ENCODE results near the gene ECT2. TPM values are rescaled to one million over a fixed set of nuclear protein-coding genes. Genes with fewer than 3 reads are reported as not detected.
"Not testable (repeated sequence)": the region's sequence is repeated elsewhere in the genome, so short reads cannot be mapped to it uniquely, and the experiment has no call there.

The ECT2 gene
- total RNA-seq, 2 donors from 2014 or later = 7.0 to 11.4 TPM

GRCh38 chr3:172722536-172723040 is 27.9 kb upstream of the ECT2 start:
- intact Hi-C loops (cut with DNase I); DNase-seq (ENCODE audit: low spot score): not testable (repeated sequence)

DNA sequence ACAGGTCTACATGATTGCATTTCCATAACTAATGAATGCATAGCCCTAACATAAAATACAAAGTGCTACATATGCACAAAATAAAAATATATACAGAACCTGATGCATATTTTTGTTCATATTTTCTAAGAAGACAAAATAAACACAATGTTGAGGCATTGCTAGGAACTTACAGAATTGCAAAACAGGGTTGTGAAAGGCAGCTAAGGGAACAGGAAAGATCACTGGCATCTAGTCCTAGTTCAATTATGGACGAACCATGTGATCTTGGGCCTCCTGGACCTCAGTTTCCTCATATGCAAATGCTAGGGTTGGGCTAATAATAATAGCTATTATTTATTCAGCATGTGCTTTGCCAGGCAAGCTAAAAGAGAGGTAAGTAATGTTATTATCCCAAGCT is 24.1 kb upstream of the ECT2 start:
- intact Hi-C loops (cut with DNase I) = no loop called here
- no peak for DNase-seq (ENCODE audit: low spot score)

GRCh38 chr3:172735014-172735413 is 15.5 kb upstream of the ECT2 start:
- no peak for DNase-seq (ENCODE audit: low spot score)
- intact Hi-C loops (cut with DNase I) = no loop called here

DNA sequence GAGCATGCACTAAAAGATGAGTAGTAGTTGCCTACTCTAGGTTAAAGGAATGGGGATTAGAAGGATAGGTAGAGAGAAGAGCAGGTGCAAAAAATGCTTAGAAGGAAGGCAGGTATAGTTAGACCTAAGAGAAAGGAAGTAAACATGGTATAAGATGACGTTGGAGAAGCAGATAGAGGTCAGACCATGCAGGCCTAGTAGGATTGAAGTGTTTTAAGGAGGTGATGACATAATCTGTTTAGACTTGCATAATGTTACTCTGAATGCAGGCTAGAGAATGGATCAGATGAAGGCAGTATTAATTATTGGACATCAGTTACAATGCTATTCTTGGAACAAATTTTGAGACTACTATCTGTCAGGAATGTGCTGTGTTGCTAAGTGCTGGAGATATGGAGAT is 11.1 kb upstream of the ECT2 start:
- DNase-seq (ENCODE audit: low spot score) = no peak
- intact Hi-C loops (cut with DNase I) = no loop called here

- intact Hi-C loops (cut with DNase I) = loop anchor here in 1 of 2 donors (10.0 kb wide), 1 partner anchor 72 kb away; no protein-coding TSS in a partner anchor
- DNase-seq (ENCODE audit: low spot score) = no peak
Observed at GRCh38 chr3:172746475-172746874, 4.1 kb upstream of the ECT2 start.

- no peak for DNase-seq (ENCODE audit: low spot score)
- intact Hi-C loops (cut with DNase I) = loop anchor here in 1 of 2 donors (10.0 kb wide), 1 partner anchor 75 kb away; no protein-coding TSS in a partner anchor
Observed at GRCh38 chr3:172749230-172749965, 1.1 kb upstream of the ECT2 start.

GRCh38 chr3:172750069-172750367 is 508 bp upstream of the ECT2 start:
- intact Hi-C loops (cut with DNase I) = no loop called here

GRCh38 chr3:172751175-172751704 is 714 bp downstream of the ECT2 start:
- no peak for DNase-seq (ENCODE audit: low spot score)
- intact Hi-C loops (cut with DNase I) = no loop called here

More at GRCh38 chr3:172750069-172750367, 508 bp upstream of the ECT2 start:
- no peak for DNase-seq (ENCODE audit: low spot score)

GRCh38 chr3:172752651-172753050 is 2.1 kb downstream of the ECT2 start:
- DNase-seq (ENCODE audit: low spot score) = no peak
- intact Hi-C loops (cut with DNase I) = no loop called here

- DNase-seq (ENCODE audit: low spot score) = no peak
- intact Hi-C loops (cut with DNase I) = no loop called here
Observed at GRCh38 chr3:172753125-172753524, 2.6 kb downstream of the ECT2 start.

- intact Hi-C loops (cut with DNase I); DNase-seq (ENCODE audit: low spot score): not testable (repeated sequence)
Observed at GRCh38 chr3:172760416-172760815, 9.9 kb downstream of the ECT2 start.

GRCh38 chr3:172766241-172766640 is 15.7 kb downstream of the ECT2 start:
- DNase-seq (ENCODE audit: low spot score) = no peak
- intact Hi-C loops (cut with DNase I) = no loop called here

- DNase-seq (ENCODE audit: low spot score) = no peak
- intact Hi-C loops (cut with DNase I) = no loop called here
Observed at GRCh38 chr3:172766718-172767405, 16.3 kb downstream of the ECT2 start.

GRCh38 chr3:172770382-172770781 is 19.9 kb downstream of the ECT2 start:
- no peak for DNase-seq (ENCODE audit: low spot score)
- intact Hi-C loops (cut with DNase I) = loop anchor here in 1 of 2 donors (5.0 kb wide), 1 partner anchor 1667 kb away; no protein-coding TSS in a partner anchor

- intact Hi-C loops (cut with DNase I) = loop anchor here in 1 of 2 donors (5.0 kb wide), 1 partner anchor 1666 kb away; no protein-coding TSS in a partner anchor
- DNase-seq (ENCODE audit: low spot score) = no peak
Observed at GRCh38 chr3:172771672-172772071, 21.1 kb downstream of the ECT2 start.

DNA sequence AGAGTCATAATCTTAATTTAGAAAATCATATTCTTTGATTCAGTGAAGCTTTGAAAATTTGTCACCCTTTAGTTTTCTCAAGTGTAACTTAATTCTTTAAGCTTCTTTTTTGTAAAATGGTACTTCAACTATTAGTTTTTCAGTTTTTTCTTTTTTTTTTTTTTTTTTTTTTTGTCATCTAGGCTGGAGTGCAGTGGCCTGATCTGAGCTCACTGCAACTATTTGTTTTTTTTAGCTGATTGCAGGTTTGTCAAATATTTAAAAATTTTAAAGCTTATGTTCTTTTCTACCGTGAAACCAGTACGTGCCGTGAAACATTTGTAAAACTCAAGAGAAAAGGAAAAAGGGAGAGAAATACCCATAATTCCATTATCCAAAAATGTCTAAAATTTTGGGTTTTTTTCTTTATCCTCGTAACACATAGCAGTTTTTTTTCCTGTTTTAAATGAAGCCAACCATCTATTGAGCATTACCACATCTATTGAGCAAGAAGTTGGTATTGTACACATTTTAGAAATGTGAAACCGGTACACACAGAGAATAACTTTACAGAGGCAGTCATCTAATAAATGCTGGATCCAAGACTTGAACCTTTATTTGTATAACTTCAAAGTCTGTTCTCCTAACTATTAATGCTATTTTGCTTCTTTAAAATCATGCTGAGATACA is 25.7 kb downstream of the ECT2 start:
- no peak for DNase-seq (ENCODE audit: low spot score)
- intact Hi-C loops (cut with DNase I) = no loop called here

GRCh38 chr3:172777901-172778300 is 27.4 kb downstream of the ECT2 start:
- DNase-seq (ENCODE audit: low spot score) = no peak

DNA sequence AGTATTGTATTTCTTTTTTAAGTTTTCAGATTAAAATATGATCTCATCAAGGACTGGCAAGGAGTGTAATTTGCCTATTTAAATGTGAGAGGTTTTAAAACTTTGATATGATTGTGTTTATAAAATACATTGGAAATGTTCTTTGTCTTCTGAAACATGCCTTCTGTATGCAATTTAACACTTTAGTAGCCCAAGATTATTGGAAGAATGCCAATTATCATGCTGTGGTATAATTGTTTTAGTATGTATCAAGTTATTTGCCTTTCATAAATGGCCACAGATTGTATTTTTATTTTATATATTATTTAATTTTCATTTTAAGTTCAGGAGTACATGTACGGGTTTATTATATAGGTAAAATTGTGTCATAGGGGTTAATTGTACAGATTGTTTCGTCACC is 31.7 kb downstream of the ECT2 start:
- intact Hi-C loops (cut with DNase I) = no loop called here
- no peak for DNase-seq (ENCODE audit: low spot score)

More at GRCh38 chr3:172777901-172778300, 27.4 kb downstream of the ECT2 start:
- intact Hi-C loops (cut with DNase I) = no loop called here

DNA sequence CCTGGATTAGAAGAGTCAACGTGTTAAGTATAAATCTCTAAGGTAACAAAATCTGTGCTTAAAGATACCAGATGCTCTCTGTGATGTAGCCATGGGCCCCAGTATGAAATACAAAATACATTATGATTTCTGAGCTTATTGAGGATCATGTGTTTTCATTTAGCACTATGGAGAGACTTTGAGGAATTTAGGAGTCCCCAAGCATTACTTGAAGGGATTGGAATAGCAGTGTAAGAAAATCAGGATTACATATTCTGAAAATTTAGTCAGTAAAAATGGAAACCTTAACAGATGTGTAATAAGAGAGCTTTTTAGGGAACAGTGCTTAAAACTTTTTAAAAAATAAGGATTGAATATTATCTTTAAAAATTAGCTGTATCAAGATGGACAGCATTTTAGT is 35.5 kb downstream of the ECT2 start:
- intact Hi-C loops (cut with DNase I) = no loop called here

GRCh38 chr3:172787019-172787418 is 36.5 kb downstream of the ECT2 start:
- intact Hi-C loops (cut with DNase I) = no loop called here
- DNase-seq (ENCODE audit: low spot score) = no peak

More for the DNA sequence above, 35.5 kb downstream of the ECT2 start:
- DNase-seq (ENCODE audit: low spot score) = no peak
